Amniotic epithelial cell (primary cell): Measurements from ENCODE around the gene ZNF43.
A peak's percentile ranks its signal among the peaks of the same experiment; 100 is the strongest.
"Not testable (repeated sequence)": the region's sequence is repeated elsewhere in the genome, so short reads cannot be mapped to it uniquely, and the experiment has no call there.

Experiments
- DNase-seq: peaks from one replicate; pipeline ENCODE4 v3.0.0-alpha.2; 2010; ENCODE audit warnings: low read depth

ZNF43 gene

GRCh38 chr19:21808400-21809000 lies 27.5 kb downstream of the ZNF43 start:
- not testable (repeated sequence) for DNase-seq

GRCh38 chr19:21789466-21790085 lies 46.4 kb downstream of the ZNF43 start:
- no peak for DNase-seq

DNA sequence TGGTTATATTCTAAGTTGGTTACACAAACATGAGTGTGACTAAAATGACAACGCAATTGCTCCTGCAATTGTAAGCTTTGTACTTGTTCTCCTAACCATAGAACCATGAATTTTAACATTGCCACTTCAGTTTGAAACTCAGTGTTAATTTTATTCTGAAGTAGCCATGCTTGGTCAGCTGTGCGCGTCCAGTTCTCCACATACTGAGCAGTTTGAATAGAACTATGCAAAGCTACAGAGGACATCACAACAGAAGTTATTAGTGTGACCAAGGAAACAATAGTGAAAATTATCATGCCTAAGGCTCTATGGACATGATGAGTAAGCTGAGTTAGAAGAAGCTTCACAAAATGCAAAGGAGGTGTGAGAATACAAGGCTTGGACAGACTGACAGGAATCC lies 49.0 kb downstream of the ZNF43 start:
- no peak for DNase-seq

GRCh38 chr19:21775792-21776191 lies 60.2 kb downstream of the ZNF43 start:
- not testable (repeated sequence) for DNase-seq

GRCh38 chr19:21767065-21767800 lies 68.7 kb downstream of the ZNF43 start, which contains the start of gene ZNF100:
TSS of gene ZNF100 (minus strand) at chr19:21767579. CDS start at chr19:21767429, 150 bp downstream.
- DNase-seq, result peak; percentile 91

GRCh38 chr19:21766705-21767064 lies 69.3 kb downstream of the ZNF43 start:
- not testable (repeated sequence) for DNase-seq

- DNase-seq, result no peak
These were observed 70.8 kb downstream of the ZNF43 start for GRCh38 chr19:21765151-21765550.

GRCh38 chr19:21761547-21761946 lies 74.4 kb downstream of the ZNF43 start:
- not testable (repeated sequence) for DNase-seq

- DNase-seq, result no peak
These were observed 77.7 kb downstream of the ZNF43 start for GRCh38 chr19:21758296-21758695.

GRCh38 chr19:21755555-21755954 lies 80.4 kb downstream of the ZNF43 start:
- DNase-seq, result not testable (repeated sequence)
